GM21619 (cell line): ENCODE measurements around the gene CCDC188.

Experiments used
- ATAC-seq: cut with Tn5 transposase; IDR thresholded peaks from one replicate; pipeline ENCODE4 v1.9.1; 2021; ENCODE audit not compliant: unreplicated experiment

The CCDC188 gene

GRCh38 chr22:20108757-20109230 lies 42.1 kb downstream of the CCDC188 start:
- ATAC-seq, result no peak

GRCh38 chr22:20107951-20108756 lies 42.7 kb downstream of the CCDC188 start:
- no peak for ATAC-seq

GRCh38 chr22:20107471-20107901 lies 43.4 kb downstream of the CCDC188 start:
- ATAC-seq, result no peak

- no peak for ATAC-seq
Measured at GRCh38 chr22:20106849-20107237, 44.0 kb downstream of the CCDC188 start.

- no peak for ATAC-seq
Measured at GRCh38 chr22:20106205-20106848, 44.5 kb downstream of the CCDC188 start.

- no peak for ATAC-seq
Measured at GRCh38 chr22:20105456-20106204, 45.2 kb downstream of the CCDC188 start.

GRCh38 chr22:20102203-20102780 lies 48.6 kb downstream of the CCDC188 start:
- no peak for ATAC-seq

GRCh38 chr22:20101638-20102037 lies 49.2 kb downstream of the CCDC188 start:
- no peak for ATAC-seq

GRCh38 chr22:20099099-20099711 lies 51.6 kb downstream of the CCDC188 start:
- no peak for ATAC-seq
